Loucy (cell line): ENCODE data around the gene PROSER1.

Experiments
- H2AFZ ChIP-seq: fragments of 200-600 bp; sonication (generic); 2 replicates; pipeline ENCODE4 v1.6.0; 2016; ENCODE audit warnings: antibody characterized with exemption, mild to moderate bottlenecking, low read length, moderate library complexity
- H3F3A ChIP-seq: fragments of 200-600 bp; 2 replicates; pipeline ENCODE4 v1.6.0; 2016; ENCODE audit warnings: antibody characterized with exemption, low read depth, mild to moderate bottlenecking
- H3K27me3 ChIP-seq: fragments of 200-600 bp; sonication (generic); 2 replicates; pipeline ENCODE4 v1.6.1; 2014; ENCODE audit warnings: low read length, mild to moderate bottlenecking; ENCODE audit not compliant: insufficient read depth, poor library complexity, severe bottlenecking
- H3K36me3 ChIP-seq: fragments of 200-600 bp; sonication (generic); 2 replicates; pipeline ENCODE4 v1.6.1; 2016; ENCODE audit warnings: low read length; ENCODE audit not compliant: insufficient read depth
- H3K4me1 ChIP-seq: fragments of 200-600 bp; sonication (generic); 2 replicates; pipeline ENCODE4 v1.5.1; 2014; ENCODE audit warnings: low read length, mild to moderate bottlenecking; ENCODE audit not compliant: insufficient read depth, poor library complexity, severe bottlenecking
- H3K4me2 ChIP-seq: fragments of 200-600 bp; sonication (generic); 2 replicates; pipeline ENCODE4 v1.6.0; 2014; ENCODE audit warnings: antibody characterized with exemption, low read length, low read depth, mild to moderate bottlenecking; ENCODE audit not compliant: poor library complexity, severe bottlenecking
- H3K4me3 ChIP-seq: fragments of 200-600 bp; sonication (generic); 2 replicates; pipeline ENCODE4 v1.5.1; 2014; ENCODE audit warnings: low read length, mild to moderate bottlenecking, mixed read lengths; ENCODE audit not compliant: poor library complexity, severe bottlenecking
- H3K79me2 ChIP-seq: fragments of 200-600 bp; sonication (generic); 2 replicates; pipeline ENCODE4 v1.6.1; 2014; ENCODE audit warnings: low read length; ENCODE audit not compliant: insufficient read depth
- H3K9ac ChIP-seq: fragments of 200-600 bp; sonication (generic); 2 replicates; pipeline ENCODE4 v1.6.0; 2014; ENCODE audit warnings: mild to moderate bottlenecking, low read depth, low read length, moderate library complexity; ENCODE audit not compliant: poor library complexity, severe bottlenecking
- H3K9me2 ChIP-seq: fragments of 200-600 bp; sonication (generic); replicated peaks from 2 replicates; pipeline ENCODE4 v1.6.1; 2016; ENCODE audit warnings: low read depth, low read length, mixed read lengths
- H3K9me3 ChIP-seq: fragments of 200-600 bp; sonication (generic); 2 replicates; pipeline ENCODE4 v1.6.1; 2014; ENCODE audit warnings: mild to moderate bottlenecking, antibody characterized with exemption, low read length, low read depth; ENCODE audit not compliant: insufficient read depth
- H4K20me1 ChIP-seq: fragments of 200-600 bp; sonication (generic); 2 replicates; pipeline ENCODE4 v1.6.0; 2014; ENCODE audit warnings: antibody characterized with exemption, low read length, mild to moderate bottlenecking; ENCODE audit not compliant: insufficient read depth, poor library complexity, severe bottlenecking
- CTCF ChIP-seq: fragments of 200-600 bp; sonication (generic); conservative IDR thresholded peaks from 2 replicates; pipeline ENCODE4 v1.5.1; 2014; ENCODE audit warnings: mild to moderate bottlenecking, antibody characterized with exemption, low read length
- EZH2phosphoT487 ChIP-seq: fragments of 200-600 bp; IDR thresholded peaks from 2 replicates; pipeline ENCODE4 v1.6.1; 2018; ENCODE audit warnings: antibody characterized with exemption, mild to moderate bottlenecking, moderate library complexity, borderline replicate concordance

Gene PROSER1

GRCh38 chr13:39034085-39034484 is 3.8 kb downstream of the PROSER1 start:
- Histone ChIP-seq H3K4me3 (peak overlapping the region; percentile 96), H3K9me2 (no peaks in the 10 kb centered on the region)

GRCh38 chr13:39032150-39032549 is 5.7 kb downstream of the PROSER1 start:
- no peak for TF ChIP-seq EZH2phosphoT487
- TF ChIP-seq CTCF = no peak
- Histone ChIP-seq H3K36me3 (peaks cover 16% of the 10 kb centered on the region; the same call in 1 of the 2 replicates), H3K4me2 (peak overlapping the region; percentile 97), H4K20me1 (peaks cover 73% of the 10 kb centered on the region), H3K79me2 (peaks cover 77% of the 10 kb centered on the region), H2AFZ (no peak overlapping the region), H3F3A (no peaks in the 10 kb centered on the region), H3K9me3 (no peaks in the 10 kb centered on the region), H3K4me1 (peaks cover 50% of the 10 kb centered on the region), H3K27me3 (no peaks in the 10 kb centered on the region), H3K9ac (no peak overlapping the region), H3K4me3 (peak overlapping the region; percentile 46), H3K9me2 (no peaks in the 10 kb centered on the region)

More at GRCh38 chr13:39034085-39034484, 3.8 kb downstream of the PROSER1 start:
- H3K27me3 ChIP-seq = no peaks in the 10 kb centered on the region
- H4K20me1 ChIP-seq = peaks cover 80% of the 10 kb centered on the region
- TF ChIP-seq CTCF = no peak
- peak overlapping the region; percentile 91 for H3K9ac ChIP-seq
- H3K4me1 ChIP-seq = peaks cover 53% of the 10 kb centered on the region
- H3K4me2 ChIP-seq = peak overlapping the region; percentile 97
- H3K36me3 ChIP-seq = no peaks in the 10 kb centered on the region
- no peaks in the 10 kb centered on the region for H3F3A ChIP-seq
- H3K9me3 ChIP-seq = no peaks in the 10 kb centered on the region
- H3K79me2 ChIP-seq = peaks cover 88% of the 10 kb centered on the region
- no peak overlapping the region for H2AFZ ChIP-seq

DNA sequence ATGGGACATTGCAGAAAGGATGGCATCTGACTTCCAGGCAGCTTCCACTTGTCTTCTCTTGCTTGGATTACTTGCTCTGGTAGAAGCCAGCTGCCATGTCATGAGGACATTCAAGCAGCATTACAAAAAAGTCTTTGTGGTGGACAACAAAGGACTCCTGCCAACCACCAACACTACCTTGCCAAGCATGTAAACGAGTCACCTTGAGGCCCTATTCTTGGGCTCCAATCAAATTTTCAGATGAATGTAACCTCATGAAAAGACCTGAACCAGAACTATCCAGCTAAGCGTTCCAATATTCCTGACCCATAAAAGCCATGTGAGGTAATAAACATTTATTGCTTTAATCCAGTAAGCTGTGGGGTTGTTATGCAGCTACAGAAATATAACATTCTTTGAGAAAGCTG is 12.5 kb downstream of the PROSER1 start:
- H3F3A ChIP-seq = no peaks in the 10 kb centered on the region
- no peak overlapping the region for H3K4me2 ChIP-seq
- peaks cover 13% of the 10 kb centered on the region for H4K20me1 ChIP-seq
- H3K9me3 ChIP-seq = no peaks in the 10 kb centered on the region
- H3K4me1 ChIP-seq = peaks cover 3% of the 10 kb centered on the region
- H3K27me3 ChIP-seq = no peaks in the 10 kb centered on the region
- H3K79me2 ChIP-seq = peaks cover 15% of the 10 kb centered on the region
- no peak overlapping the region for H3K4me3 ChIP-seq
- peaks cover 83% of the 10 kb centered on the region for H3K36me3 ChIP-seq
- H3K9me2 ChIP-seq = no peaks in the 10 kb centered on the region
- TF ChIP-seq EZH2phosphoT487 (no peak), CTCF (no peak)
- no peak overlapping the region for H3K9ac ChIP-seq
- no peak overlapping the region for H2AFZ ChIP-seq
